Common myeloid progenitor, CD34-positive (primary cell): Measurements from ENCODE around the gene KLHDC9.
A peak's percentile ranks its signal among the peaks of the same experiment; 100 is the strongest.

Experiments
- CTCF ChIA-PET: fragments of 350-600 bp; sonication (Branson Sonifier 250); formaldehyde crosslinking; loops from one replicate; lab custom pipeline; 2021; ENCODE audit warnings: antibody characterized with exemption; lab: Charles Lee
- POLR2A ChIA-PET: fragments of 350-600 bp; sonication (Branson Sonifier 250); formaldehyde crosslinking; loops from one replicate; lab custom pipeline; 2021; ENCODE audit warnings: antibody characterized with exemption; lab: Charles Lee
- DNase-seq, 3 donors: peaks; one replicate each; pipeline versions ENCODE4 v3.0.0 to v3.0.0-alpha.2; 2013
- H3K27ac ChIP-seq, 2 experiments: 1 replicate in 1 of 2; 2 replicates in 1 of 2; pipeline ENCODE4 v1.7.0; 2013; ENCODE audit warnings: inconsistent platforms in 2 of 2, low read length in 2 of 2, mild to moderate bottlenecking in 2 of 2, low read depth in 1 of 2, moderate library complexity in 1 of 2; ENCODE audit not compliant: severe bottlenecking in 2 of 2, insufficient read depth in 1 of 2, poor library complexity in 1 of 2
- H3K27me3 ChIP-seq, 5 experiments: replicated peaks in 2 of 5; 1 replicate in 3 of 5; 2 replicates in 2 of 5; pipeline versions ENCODE4 v1.6.1 to v1.7.0; 2013; ENCODE audit warnings: low read length in 4 of 5, mild to moderate bottlenecking in 2 of 5, moderate library complexity in 2 of 5, inconsistent platforms in 1 of 5; ENCODE audit not compliant: insufficient read depth in 5 of 5, control insufficient read depth in 4 of 5
- H3K36me3 ChIP-seq, 4 experiments: 1 replicate in 2 of 4; 2 replicates in 2 of 4; pipeline versions ENCODE4 v1.6.1 to v1.7.0; 2013; ENCODE audit warnings: low read length in 3 of 4, control low read depth in 1 of 4, mild to moderate bottlenecking in 1 of 4; ENCODE audit not compliant: control insufficient read depth in 4 of 4, insufficient read depth in 4 of 4
- H3K4me1 ChIP-seq, 4 experiments: 1 replicate in 3 of 4; 2 replicates in 1 of 4; pipeline versions ENCODE4 v1.6.1 to v1.7.1; 2013; ENCODE audit warnings: low read length in 3 of 4, mild to moderate bottlenecking in 3 of 4, control low read depth in 1 of 4, inconsistent platforms in 1 of 4, moderate library complexity in 1 of 4; ENCODE audit not compliant: control insufficient read depth in 4 of 4, insufficient read depth in 4 of 4; ENCODE audit errors: control extremely low read depth in 1 of 4
- H3K4me3 ChIP-seq, 7 experiments: 1 replicate in 4 of 7; 2 replicates in 3 of 7; pipeline versions ENCODE4 v1.5.1 to v1.7.0; 2013; ENCODE audit warnings: mild to moderate bottlenecking in 7 of 7, low read length in 6 of 7, moderate library complexity in 6 of 7, inconsistent platforms in 2 of 7, low read depth in 2 of 7, control low read depth in 1 of 7; ENCODE audit not compliant: insufficient read depth in 4 of 7, control insufficient read depth in 1 of 7; ENCODE audit errors: extremely low read depth in 1 of 7
- H3K9me3 ChIP-seq, 5 experiments: 1 replicate in 4 of 5; 2 replicates in 1 of 5; pipeline versions ENCODE4 v1.6.1 to v1.7.1; 2013; ENCODE audit warnings: low read length in 4 of 5, mild to moderate bottlenecking in 2 of 5, inconsistent platforms in 1 of 5, low read depth in 1 of 5, moderate library complexity in 1 of 5; ENCODE audit not compliant: control insufficient read depth in 4 of 5, insufficient read depth in 2 of 5; ENCODE audit errors: control extremely low read depth in 1 of 5
- whole genome bisulfite sequencing: methylation state at CpG from one replicate; pipeline ENCODE4 v1.1.5; 2013; ENCODE audit not compliant: insufficient coverage; 5-methylcytosine and 5-hydroxymethylcytosine counted together

KLHDC9 gene

DNA sequence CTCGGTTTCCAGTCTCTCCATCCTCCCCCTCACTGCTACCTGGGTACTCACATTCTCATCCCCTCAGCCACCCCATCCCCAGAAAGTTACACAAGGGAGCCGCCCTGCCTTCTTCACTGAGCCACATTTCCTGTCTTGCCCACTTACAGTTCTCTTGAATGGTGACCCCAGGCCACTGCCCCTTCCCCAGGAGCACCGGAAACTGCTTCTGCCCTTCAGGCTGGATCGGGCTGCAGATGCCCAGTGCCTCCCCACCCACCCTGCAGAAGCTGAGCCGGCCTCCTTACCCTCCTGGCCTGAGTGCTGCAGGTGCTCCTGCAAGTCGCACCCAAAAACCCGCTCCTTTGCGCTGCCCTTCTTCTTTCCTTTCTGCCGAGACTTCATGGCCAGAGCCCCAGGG lies 28.9 kb upstream of the KLHDC9 start:
- ChIA-PET POLR2A (interaction anchor here (0.8 to 4.4 kb wide), 3 partner anchors 23 to 56 kb away, joined by 5 to 53 read pairs (median 30); partner anchors contain the start of genes KLHDC9 and USF1), CTCF (interaction anchor here (1.0 to 20.2 kb wide), 8 partner anchors 14 to 88 kb away, joined by 4 to 297 read pairs (median 81); partner anchors contain the start of genes DEDD, F11R, KLHDC9 and TSTD1)
- Histone ChIP-seq H3K9me3 (no peaks in the 10 kb centered on the region), H3K4me1 (peaks cover 15 to 72% (median 56%) of the 10 kb centered on the region in 4 experiments), H3K36me3 (peaks cover 4 to 11% (median 7%) of the 10 kb centered on the region in 4 experiments), H3K27me3 (no peaks in the 10 kb centered on the region), H3K4me3 (peak overlapping the region; percentile 32 to 94 (median 81)), H3K27ac (peak overlapping the region; percentile 72 to 90)
- no peak for DNase-seq
- 2% methylated on average over 8 of the region's 9 CpGs for WGBS

DNA sequence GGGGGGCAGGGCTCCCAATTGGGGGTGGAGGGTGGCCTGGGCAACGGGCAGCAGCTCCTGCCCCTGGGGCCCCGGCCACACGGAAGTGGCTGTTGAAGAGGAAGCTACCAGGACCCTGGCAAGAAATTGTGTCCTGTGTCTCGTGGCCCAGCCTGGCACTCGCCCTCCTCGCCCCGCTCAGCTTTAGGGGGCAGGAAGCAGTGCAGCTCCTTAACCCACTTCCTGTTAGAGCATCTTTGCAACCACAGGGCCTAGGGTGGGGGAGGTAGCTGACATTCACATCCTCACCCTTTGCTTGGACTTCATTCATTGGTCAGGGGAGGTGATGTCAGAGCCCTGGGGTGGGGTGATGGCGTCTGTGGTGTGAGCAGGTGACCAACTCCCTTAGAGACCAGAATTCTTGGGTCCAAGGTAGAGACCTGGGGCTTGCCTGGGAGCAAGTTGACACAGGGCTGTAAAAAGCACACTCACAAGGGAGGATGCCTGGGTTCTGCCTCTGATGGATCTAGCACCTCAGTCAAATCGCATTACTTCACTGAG lies 28.4 kb upstream of the KLHDC9 start, which contains the start of gene ARHGAP30:
Gene ARHGAP30 (minus strand): TSS at position 161 of the 540 bp plus-strand sequence. CDS start 267 bp downstream, outside the sequence.
- WGBS = 9% methylated on average over 9 of the region's 9 CpGs

DNA sequence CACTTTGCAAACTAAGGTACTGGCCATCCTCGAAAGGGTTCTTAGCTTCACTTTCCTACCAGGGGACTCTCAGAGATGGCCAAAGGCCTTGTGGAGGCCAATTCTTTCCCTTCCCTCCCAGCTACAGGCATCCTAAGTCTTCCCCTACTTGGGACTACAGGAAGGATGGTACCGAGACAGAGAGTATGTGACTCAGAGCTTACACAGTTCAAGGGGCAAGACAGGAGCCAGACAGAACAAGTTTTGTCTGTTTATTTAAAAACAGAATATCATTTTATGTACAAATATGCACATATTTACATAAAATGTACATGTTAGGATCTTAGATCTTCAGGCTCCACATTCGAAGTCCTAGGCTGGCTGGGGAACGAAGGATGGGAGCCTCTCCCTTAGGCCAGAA lies 27.4 kb upstream of the KLHDC9 start:
- no peak overlapping the region for H3K4me3 ChIP-seq
- peaks cover 2 to 8% (median 5%) of the 10 kb centered on the region in 4 experiments for H3K36me3 ChIP-seq
- DNase-seq = no peak
- no peaks in the 10 kb centered on the region for H3K9me3 ChIP-seq
- 100% methylated on average over 1 of the region's 4 CpGs for WGBS
- H3K27ac ChIP-seq = peak overlapping the region in 1 of 2 experiments; percentile 90
- POLR2A ChIA-PET = interaction anchor here (1.0 to 4.4 kb wide), 3 partner anchors 25 to 41 kb away, joined by 3 to 53 read pairs (median 30); partner anchors contain the start of genes KLHDC9 and USF1
- CTCF ChIA-PET = interaction anchor here (0.7 to 20.2 kb wide), 17 partner anchors 10 to 235 kb away, joined by 3 to 297 read pairs (median 4); partner anchors contain the start of genes DEDD, KLHDC9, TSTD1 and UFC1
- peaks cover 15 to 74% (median 56%) of the 10 kb centered on the region in 4 experiments for H3K4me1 ChIP-seq
- no peaks in the 10 kb centered on the region for H3K27me3 ChIP-seq

More for the DNA sequence above, 28.4 kb upstream of the KLHDC9 start, which contains the start of gene ARHGAP30:
- H3K4me1 ChIP-seq = peaks cover 15 to 74% (median 56%) of the 10 kb centered on the region in 4 experiments
- H3K9me3 ChIP-seq = no peaks in the 10 kb centered on the region
- H3K27ac ChIP-seq = peak within 1 kb of the TSS; percentile 72 to 90
- ChIA-PET POLR2A (interaction anchor here (0.8 to 4.4 kb wide), 4 partner anchors 24 to 56 kb away, joined by 3 to 53 read pairs (median 18); partner anchors contain the start of genes KLHDC9 and USF1), CTCF (interaction anchor here (1.0 to 20.2 kb wide), 12 partner anchors 9 to 107 kb away, joined by 3 to 297 read pairs (median 11); partner anchors contain the start of genes DEDD, F11R, KLHDC9 and TSTD1)
- peak; percentile 84 to 97 (median 95) for DNase-seq
- H3K4me3 ChIP-seq = peak within 1 kb of the TSS; percentile 32 to 94 (median 81)
- H3K27me3 ChIP-seq = no peaks in the 10 kb centered on the region
- peaks cover 4 to 11% (median 5%) of the 10 kb centered on the region in 4 experiments for H3K36me3 ChIP-seq

DNA sequence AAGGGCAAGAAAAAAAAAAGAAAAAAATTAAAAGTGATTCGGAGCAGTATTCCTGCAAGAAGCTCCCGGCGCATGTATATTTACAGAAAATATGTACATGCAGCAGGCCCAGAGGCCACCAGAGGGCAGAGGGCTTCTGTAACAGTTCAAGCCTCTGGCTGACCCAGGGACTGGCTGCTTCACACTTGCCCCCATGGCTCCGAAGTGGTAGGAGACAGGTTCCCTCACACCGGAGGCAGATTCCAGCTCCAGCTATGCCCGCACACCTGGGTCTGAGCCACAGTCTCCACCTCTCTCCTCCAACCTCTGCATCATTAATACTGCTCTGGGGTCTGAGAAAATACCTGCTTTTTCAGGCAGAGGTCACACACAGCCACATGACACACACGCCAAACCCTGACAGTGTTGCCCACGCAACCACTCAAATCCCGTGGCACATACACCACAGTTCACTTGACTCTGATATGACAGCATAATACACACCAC lies 26.2 kb upstream of the KLHDC9 start:
- DNase-seq = peak; percentile 71 to 75 (median 74)
- Histone ChIP-seq H3K9me3 (no peaks in the 10 kb centered on the region), H3K4me3 (no peak overlapping the region), H3K36me3 (peaks cover 0 to 4% (median under 1%) of the 10 kb centered on the region in 4 experiments), H3K27me3 (no peaks in the 10 kb centered on the region), H3K4me1 (peaks cover 12 to 67% (median 50%) of the 10 kb centered on the region in 4 experiments), H3K27ac (no peak overlapping the region)
- WGBS = 45% methylated on average over 9 of the region's 9 CpGs
- ChIA-PET POLR2A (interaction anchor here (0.6 to 4.4 kb wide), 4 partner anchors 25 to 127 kb away, joined by 3 to 53 read pairs (median 8); partner anchors contain the start of genes ADAMTS4, KLHDC9 and USF1), CTCF (interaction anchor here (1.0 to 20.2 kb wide), 16 partner anchors 11 to 85 kb away, joined by 3 to 297 read pairs (median 7); partner anchors contain the start of genes DEDD, KLHDC9, NECTIN4 and TSTD1)

DNA sequence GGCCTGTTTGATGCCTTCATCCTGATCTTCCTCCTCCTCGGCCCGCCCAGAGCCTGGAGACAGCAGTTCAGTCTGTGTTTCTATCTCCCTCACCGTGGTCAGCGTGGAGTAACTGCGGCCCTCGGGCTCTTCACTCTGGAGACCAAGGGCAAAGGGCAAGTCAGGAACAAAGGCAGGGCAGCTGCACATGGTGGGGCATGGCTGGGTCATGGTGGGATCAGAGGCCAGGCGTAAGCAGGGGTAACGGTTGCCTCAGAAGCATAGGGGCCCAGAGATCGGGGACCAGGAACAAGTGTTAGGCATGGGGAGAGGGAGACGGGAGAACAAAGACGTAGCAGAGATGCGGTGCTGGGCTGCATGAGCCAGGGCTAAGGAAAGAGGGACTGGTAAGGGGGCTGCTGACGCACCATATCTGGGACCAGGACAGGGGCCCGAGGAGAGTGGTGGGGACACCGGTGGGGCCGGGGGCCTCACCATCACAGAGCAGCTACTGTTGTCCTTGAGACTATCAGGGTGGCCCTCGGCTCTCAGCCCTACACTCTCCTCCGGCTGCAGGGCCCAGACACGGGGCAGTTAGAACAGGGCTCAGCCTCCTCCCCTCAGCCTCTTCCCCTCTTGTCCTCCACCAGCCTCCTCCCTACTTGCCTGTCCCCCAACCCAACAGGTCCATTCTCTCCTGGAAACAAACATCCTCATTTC lies 25.3 kb upstream of the KLHDC9 start:
- CTCF ChIA-PET = interaction anchor here (1.6 to 20.2 kb wide), 11 partner anchors 10 to 77 kb away, joined by 4 to 297 read pairs (median 13); partner anchors contain the start of genes DEDD, KLHDC9, NECTIN4 and TSTD1
- no peak for DNase-seq
- Histone ChIP-seq H3K27me3 (no peaks in the 10 kb centered on the region), H3K4me3 (no peak overlapping the region), H3K4me1 (peaks cover 6 to 57% (median 41%) of the 10 kb centered on the region in 4 experiments), H3K36me3 (no peaks in the 10 kb centered on the region), H3K27ac (no peak overlapping the region), H3K9me3 (no peaks in the 10 kb centered on the region)
- POLR2A ChIA-PET = interaction anchor here (2.7 kb wide), 1 partner anchor 24 kb away, joined by 10 read pairs; the partner anchor contains the start of gene KLHDC9
- 97% methylated on average over 18 of the region's 19 CpGs for WGBS

DNA sequence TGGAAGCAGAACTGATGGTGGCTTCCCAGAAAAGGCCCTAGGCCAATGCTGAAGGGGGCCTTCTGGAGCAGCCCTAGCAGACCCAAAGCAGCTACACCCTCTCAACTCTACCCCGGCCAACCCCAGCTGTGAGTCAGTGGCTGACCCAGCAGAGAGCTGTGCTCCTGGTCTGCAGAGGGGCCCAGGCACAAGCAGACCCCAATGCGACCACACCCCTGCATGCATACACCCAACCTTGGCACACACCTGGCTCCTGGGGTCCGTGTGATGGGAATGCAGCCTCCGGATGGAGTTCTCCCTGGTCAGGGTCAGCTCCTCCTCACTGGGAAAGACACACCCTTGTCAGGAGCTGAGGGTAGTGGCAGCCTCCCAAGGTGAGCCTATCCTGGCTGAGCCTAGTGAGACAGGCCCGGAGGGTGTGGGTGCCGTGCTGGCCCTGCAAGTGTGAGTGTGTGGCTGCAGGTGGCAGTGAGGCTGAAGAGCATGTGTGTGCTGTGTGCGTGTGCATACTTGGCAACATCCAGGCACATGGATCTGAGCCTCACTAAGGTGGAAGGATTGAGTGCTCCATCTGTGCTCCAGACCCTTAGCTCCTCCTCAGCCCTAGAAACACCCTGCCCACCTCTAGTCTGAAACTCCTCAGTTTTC lies 24.6 kb upstream of the KLHDC9 start:
- no peaks in the 10 kb centered on the region for H3K36me3 ChIP-seq
- ChIA-PET CTCF (interaction anchor here (1.2 to 20.2 kb wide), 8 partner anchors 9 to 78 kb away, joined by 3 to 297 read pairs (median 81); partner anchors contain the start of genes DEDD, KLHDC9, NECTIN4 and TSTD1), POLR2A (interaction anchor here (2.7 kb wide), 1 partner anchor 24 kb away, joined by 10 read pairs; the partner anchor contains the start of gene KLHDC9)
- H3K4me3 ChIP-seq = no peak overlapping the region
- peak in 1 of 3 donors; percentile 26 for DNase-seq
- H3K4me1 ChIP-seq = peaks cover 6 to 51% (median 36%) of the 10 kb centered on the region in 4 experiments
- no peaks in the 10 kb centered on the region for H3K9me3 ChIP-seq
- 75% methylated on average over 4 of the region's 7 CpGs for WGBS
- H3K27ac ChIP-seq = no peak overlapping the region
- no peaks in the 10 kb centered on the region for H3K27me3 ChIP-seq
